Measurements from ENCODE around the gene SH2D2A. TPM values are rescaled to one million over a fixed set of nuclear protein-coding genes. Genes with fewer than 3 reads are reported as not detected.

Gene SH2D2A
- total and polyA plus RNA-seq, 2 of the 4 experiments (the other 2 are of a cell fraction), result not detected

DNA sequence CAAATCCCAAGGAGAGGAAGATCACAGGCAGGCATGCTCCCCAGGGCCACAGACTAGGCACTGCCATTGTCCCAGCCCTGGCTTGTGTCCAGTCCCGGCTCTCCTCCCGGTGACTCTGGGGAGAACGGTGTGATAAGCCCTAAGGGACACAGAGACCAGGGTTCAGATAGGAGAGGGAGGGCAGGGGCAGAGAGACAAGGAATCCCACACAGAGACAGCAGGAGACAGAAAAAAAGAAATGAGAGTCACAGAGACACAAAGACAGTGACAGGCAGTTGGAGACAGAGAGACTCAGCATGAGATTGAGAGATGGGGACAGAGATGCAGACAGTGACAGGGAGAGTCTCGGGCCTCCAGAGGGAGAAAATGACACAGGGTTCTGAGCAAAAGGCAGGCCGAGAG lies 41.9 kb upstream of the SH2D2A start:
- Histone ChIP-seq H2BK5ac (ENCODE audit: low read depth, low read length, poor library complexity, severe bottlenecking) (no peak overlapping the region), H3K4ac (ENCODE audit: low read depth, low read length) (no peak overlapping the region), H3K9ac (ENCODE audit: low read depth, low read length) (no peak overlapping the region), H3K14ac (replicated peaks; ENCODE audit: low read depth, low read length) (no peak overlapping the region), H3K36me3 (ENCODE audit: control insufficient read depth, insufficient read depth, low read length) (no peaks in the 10 kb centered on the region), H3K79me1 (ENCODE audit: low read depth in 1 of 2, low read length in 2 of 2) (no peaks in the 10 kb centered on the region), H2BK15ac (ENCODE audit: low read depth, low read length) (no peak overlapping the region), H3K27ac (ENCODE audit: insufficient read depth, low read length) (no peak overlapping the region), H4K8ac (ENCODE audit: low read depth in 2 of 2, low read length in 2 of 2) (no peak overlapping the region), H3K56ac (ENCODE audit: extremely low read depth, insufficient read depth, low read length) (no peak overlapping the region), H3K9me1 (ENCODE audit: insufficient read depth, low read length) (no peaks in the 10 kb centered on the region), H4K91ac (ENCODE audit: insufficient read depth, low read depth, low read length) (no peak overlapping the region), H3K4me3 (ENCODE audit: insufficient read depth, low read depth, low read length) (no peak overlapping the region), H2BK120ac (ENCODE audit: low read depth, low read length) (no peak overlapping the region), H3K23ac (ENCODE audit: low read depth, low read length) (no peak overlapping the region; the same call in 1 of the 2 replicates), H2BK20ac (ENCODE audit: low read depth, low read length) (no peak overlapping the region), H2AK5ac (ENCODE audit: low read depth, low read length) (no peak overlapping the region), H2AFZ (replicated peaks; ENCODE audit: low read length, poor library complexity) (peak overlapping the region; percentile 10), H4K5ac (ENCODE audit: low read depth, low read length) (no peak overlapping the region), H4K20me1 (ENCODE audit: insufficient read depth, low read length) (0 out of 2 replicates have a peak, but pooled peaks cover 5% of the 10 kb centered on the region), H3K27me3 (ENCODE audit: control insufficient read depth, insufficient read depth, low read length) (peaks cover 85% of the 10 kb centered on the region), H3K18ac (ENCODE audit: low read depth, low read length) (no peak overlapping the region), H2AK9ac (replicated peaks; ENCODE audit: low read depth, low read length, poor library complexity) (no peak overlapping the region), H3K4me2 (ENCODE audit: low read depth, low read length) (no peak overlapping the region), H3K9me3 (ENCODE audit: control insufficient read depth, insufficient read depth, low read length) (no peaks in the 10 kb centered on the region; the same call in 1 of the 2 replicates), H3K4me1 (ENCODE audit: control insufficient read depth, insufficient read depth, low read length) (peaks cover 4% of the 10 kb centered on the region; the same call in 1 of the 2 replicates)
- 38% methylated on average over 3 of the region's 5 CpGs; no CpG with 5 or more reads in 1 of the 2 experiments for WGBS, 2 experiments (ENCODE audit: extremely low coverage in 2 of 2, insufficient read length in 1 of 2)
- ChIA-PET CTCF (interaction anchor here (1.0 to 1.5 kb wide), 5 partner anchors 20 to 169 kb away, joined by 3 to 4 read pairs (median 3); no protein-coding TSS in a partner anchor), POLR2A (ENCODE audit: unreplicated experiment) (no interaction called here)
- intact Hi-C loops (cut with micrococcal nuclease) (no loop called here), in situ Hi-C loops (cut with MboI; ENCODE audit: low sequenced_read_pairs) (no loop called here), dilution Hi-C loops (cut with HindIII; ENCODE audit: low sequenced_read_pairs, unreplicated experiment) (no loop called here)
- BruUV-seq (replicated peaks), result no TSS peak
- DNase-seq, result no peak
- TF ChIP-seq, protein P1, sequence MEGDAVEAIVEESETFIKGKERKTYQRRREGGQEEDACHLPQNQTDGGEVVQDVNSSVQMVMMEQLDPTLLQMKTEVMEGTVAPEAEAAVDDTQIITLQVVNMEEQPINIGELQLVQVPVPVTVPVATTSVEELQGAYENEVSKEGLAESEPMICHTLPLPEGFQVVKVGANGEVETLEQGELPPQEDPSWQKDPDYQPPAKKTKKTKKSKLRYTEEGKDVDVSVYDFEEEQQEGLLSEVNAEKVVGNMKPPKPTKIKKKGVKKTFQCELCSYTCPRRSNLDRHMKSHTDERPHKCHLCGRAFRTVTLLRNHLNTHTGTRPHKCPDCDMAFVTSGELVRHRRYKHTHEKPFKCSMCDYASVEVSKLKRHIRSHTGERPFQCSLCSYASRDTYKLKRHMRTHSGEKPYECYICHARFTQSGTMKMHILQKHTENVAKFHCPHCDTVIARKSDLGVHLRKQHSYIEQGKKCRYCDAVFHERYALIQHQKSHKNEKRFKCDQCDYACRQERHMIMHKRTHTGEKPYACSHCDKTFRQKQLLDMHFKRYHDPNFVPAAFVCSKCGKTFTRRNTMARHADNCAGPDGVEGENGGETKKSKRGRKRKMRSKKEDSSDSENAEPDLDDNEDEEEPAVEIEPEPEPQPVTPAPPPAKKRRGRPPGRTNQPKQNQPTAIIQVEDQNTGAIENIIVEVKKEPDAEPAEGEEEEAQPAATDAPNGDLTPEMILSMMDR (conservative IDR thresholded peaks at IDR 0.05; ENCODE audit: low read depth, low read length), result no peak
- TF ChIP-seq RFX5 (IDR thresholded peaks at IDR 0.05; ENCODE audit: low read depth, low read length), result no peak
- no peak for TF ChIP-seq BHLHE40 (IDR thresholded peaks at IDR 0.05; ENCODE audit: low read depth, low read length)
- no peak for TF ChIP-seq CHD1 (IDR thresholded peaks at IDR 0.05; ENCODE audit: low read depth, low read length)
- TF ChIP-seq, protein P2, sequence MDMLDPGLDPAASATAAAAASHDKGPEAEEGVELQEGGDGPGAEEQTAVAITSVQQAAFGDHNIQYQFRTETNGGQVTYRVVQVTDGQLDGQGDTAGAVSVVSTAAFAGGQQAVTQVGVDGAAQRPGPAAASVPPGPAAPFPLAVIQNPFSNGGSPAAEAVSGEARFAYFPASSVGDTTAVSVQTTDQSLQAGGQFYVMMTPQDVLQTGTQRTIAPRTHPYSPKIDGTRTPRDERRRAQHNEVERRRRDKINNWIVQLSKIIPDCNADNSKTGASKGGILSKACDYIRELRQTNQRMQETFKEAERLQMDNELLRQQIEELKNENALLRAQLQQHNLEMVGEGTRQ (IDR thresholded peaks at IDR 0.05; ENCODE audit: low read depth, low read length), result no peak
- no peak for TF ChIP-seq NFE2L2 (IDR thresholded peaks at IDR 0.05; ENCODE audit: low read depth, low read length)
- TF ChIP-seq RAD21 (IDR thresholded peaks at IDR 0.05; ENCODE audit: low read length), result no peak
- no peak for TF ChIP-seq MXI1 (IDR thresholded peaks at IDR 0.05; ENCODE audit: borderline replicate concordance, low read depth, low read length)
- TF ChIP-seq CEBPB (IDR thresholded peaks at IDR 0.05; ENCODE audit: low read depth, low read length), result no peak
- no peak for TF ChIP-seq SMC3 (IDR thresholded peaks at IDR 0.05; ENCODE audit: low read depth, low read length)
- TF ChIP-seq MAFK (IDR thresholded peaks at IDR 0.05; ENCODE audit: low read depth, low read length), result no peak
- TF ChIP-seq, protein P3, sequence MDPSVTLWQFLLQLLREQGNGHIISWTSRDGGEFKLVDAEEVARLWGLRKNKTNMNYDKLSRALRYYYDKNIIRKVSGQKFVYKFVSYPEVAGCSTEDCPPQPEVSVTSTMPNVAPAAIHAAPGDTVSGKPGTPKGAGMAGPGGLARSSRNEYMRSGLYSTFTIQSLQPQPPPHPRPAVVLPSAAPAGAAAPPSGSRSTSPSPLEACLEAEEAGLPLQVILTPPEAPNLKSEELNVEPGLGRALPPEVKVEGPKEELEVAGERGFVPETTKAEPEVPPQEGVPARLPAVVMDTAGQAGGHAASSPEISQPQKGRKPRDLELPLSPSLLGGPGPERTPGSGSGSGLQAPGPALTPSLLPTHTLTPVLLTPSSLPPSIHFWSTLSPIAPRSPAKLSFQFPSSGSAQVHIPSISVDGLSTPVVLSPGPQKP (IDR thresholded peaks at IDR 0.05; ENCODE audit: borderline replicate concordance, low read depth, low read length), result no peak
- TF ChIP-seq MAZ (IDR thresholded peaks at IDR 0.05; ENCODE audit: borderline replicate concordance, low read depth, low read length), result no peak
- TF ChIP-seq POLR2A (IDR thresholded peaks at IDR 0.05; ENCODE audit: low read depth, low read length), result no peak
- no peak for ATAC-seq (ENCODE audit: low read depth)
